PFSK-1 (cell line): ENCODE measurements around the gene TAF5.

ENCODE experiments used
- POLR2AphosphoS5 ChIP-seq: IDR thresholded peaks from 2 replicates; pipeline ENCODE4 v1.6.1; 2012; ENCODE audit warnings: low read depth, mild to moderate bottlenecking, control low read depth, low read length, moderate library complexity
- SIN3A ChIP-seq: IDR thresholded peaks from 2 replicates; pipeline ENCODE4 v1.6.1; 2012; ENCODE audit warnings: mild to moderate bottlenecking, low read length, moderate library complexity, borderline replicate concordance; ENCODE audit not compliant: insufficient read depth
- TAF1 ChIP-seq: IDR thresholded peaks from 2 replicates; pipeline ENCODE4 v1.6.1; 2012; ENCODE audit warnings: low read length, control low read depth, borderline replicate concordance; ENCODE audit not compliant: insufficient read depth
- TF ChIP-seq, protein P1 (sequence below), 2 experiments: IDR thresholded peaks; 2 replicates each; pipeline versions ENCODE4 v1.6.1 to v1.8.0; 2011 to 2012; ENCODE audit warnings: low read depth in 2 of 2, low read length in 2 of 2, control low read depth in 1 of 2, inconsistent platforms in 1 of 2, mild to moderate bottlenecking in 1 of 2, moderate library complexity in 1 of 2; ENCODE audit not compliant: insufficient read depth in 1 of 2

DNA sequence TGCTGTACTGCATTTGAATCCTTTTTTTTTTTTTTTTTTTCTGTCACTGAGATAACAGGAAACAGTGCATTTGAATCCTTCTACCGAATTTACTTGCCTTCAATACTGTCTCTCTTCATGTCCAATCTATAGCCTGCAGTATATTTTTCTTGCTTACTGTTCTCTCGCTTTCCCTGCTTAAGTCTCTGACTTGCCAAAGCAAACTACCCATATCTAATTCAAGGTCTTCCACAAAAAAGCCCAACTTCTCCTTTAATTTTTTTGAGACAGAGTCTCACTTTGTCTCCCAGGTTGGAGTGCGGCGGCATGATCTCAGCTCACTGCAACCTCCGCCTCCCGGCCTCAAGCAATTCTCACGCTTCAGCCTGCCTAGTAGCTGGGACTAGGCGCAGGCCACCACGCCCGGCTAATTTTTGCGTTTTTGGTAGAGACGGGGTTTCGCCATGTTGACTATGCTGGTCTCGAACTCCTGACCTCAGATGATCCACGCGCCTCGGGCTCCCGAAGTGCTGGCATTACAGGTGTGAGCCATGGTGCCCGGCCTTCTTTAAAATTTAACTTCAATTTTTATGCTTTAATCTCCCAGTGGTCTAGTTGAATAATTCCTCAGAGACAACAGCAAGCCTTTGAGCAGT, 29.5 kb downstream of the TAF5 start:
- TF ChIP-seq POLR2AphosphoS5 (no peak), SIN3A (no peak), TAF1 (no peak)
- TF ChIP-seq, protein P1, sequence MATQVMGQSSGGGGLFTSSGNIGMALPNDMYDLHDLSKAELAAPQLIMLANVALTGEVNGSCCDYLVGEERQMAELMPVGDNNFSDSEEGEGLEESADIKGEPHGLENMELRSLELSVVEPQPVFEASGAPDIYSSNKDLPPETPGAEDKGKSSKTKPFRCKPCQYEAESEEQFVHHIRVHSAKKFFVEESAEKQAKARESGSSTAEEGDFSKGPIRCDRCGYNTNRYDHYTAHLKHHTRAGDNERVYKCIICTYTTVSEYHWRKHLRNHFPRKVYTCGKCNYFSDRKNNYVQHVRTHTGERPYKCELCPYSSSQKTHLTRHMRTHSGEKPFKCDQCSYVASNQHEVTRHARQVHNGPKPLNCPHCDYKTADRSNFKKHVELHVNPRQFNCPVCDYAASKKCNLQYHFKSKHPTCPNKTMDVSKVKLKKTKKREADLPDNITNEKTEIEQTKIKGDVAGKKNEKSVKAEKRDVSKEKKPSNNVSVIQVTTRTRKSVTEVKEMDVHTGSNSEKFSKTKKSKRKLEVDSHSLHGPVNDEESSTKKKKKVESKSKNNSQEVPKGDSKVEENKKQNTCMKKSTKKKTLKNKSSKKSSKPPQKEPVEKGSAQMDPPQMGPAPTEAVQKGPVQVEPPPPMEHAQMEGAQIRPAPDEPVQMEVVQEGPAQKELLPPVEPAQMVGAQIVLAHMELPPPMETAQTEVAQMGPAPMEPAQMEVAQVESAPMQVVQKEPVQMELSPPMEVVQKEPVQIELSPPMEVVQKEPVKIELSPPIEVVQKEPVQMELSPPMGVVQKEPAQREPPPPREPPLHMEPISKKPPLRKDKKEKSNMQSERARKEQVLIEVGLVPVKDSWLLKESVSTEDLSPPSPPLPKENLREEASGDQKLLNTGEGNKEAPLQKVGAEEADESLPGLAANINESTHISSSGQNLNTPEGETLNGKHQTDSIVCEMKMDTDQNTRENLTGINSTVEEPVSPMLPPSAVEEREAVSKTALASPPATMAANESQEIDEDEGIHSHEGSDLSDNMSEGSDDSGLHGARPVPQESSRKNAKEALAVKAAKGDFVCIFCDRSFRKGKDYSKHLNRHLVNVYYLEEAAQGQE (IDR thresholded peaks at IDR 0.05; ENCODE audit: insufficient read depth in 1 of 2, low read depth in 2 of 2, low read length in 2 of 2), result no peak
